Mucosa of stomach (tissue), 1 donor: ENCODE data around the gene TCOF1.

Source experiments
- H3K27me3 ChIP-seq: one replicate; pipeline ENCODE4 v1.7.0; 2013; ENCODE audit warnings: mild to moderate bottlenecking, low read length; ENCODE audit not compliant: control insufficient read depth, insufficient read depth
- H3K36me3 ChIP-seq: one replicate; pipeline ENCODE4 v1.7.0; 2013; ENCODE audit warnings: low read length; ENCODE audit not compliant: control insufficient read depth, insufficient read depth
- H3K4me1 ChIP-seq: one replicate; pipeline ENCODE4 v1.7.0; 2013; ENCODE audit warnings: mild to moderate bottlenecking, low read length; ENCODE audit not compliant: control insufficient read depth, insufficient read depth
- H3K4me3 ChIP-seq: one replicate; pipeline ENCODE4 v1.7.0; 2013; ENCODE audit warnings: low read length
- H3K9ac ChIP-seq: one replicate; pipeline ENCODE4 v1.7.0; 2013; ENCODE audit warnings: mild to moderate bottlenecking, low read length, moderate library complexity
- H3K9me3 ChIP-seq: one replicate; pipeline ENCODE4 v1.7.0; 2013; ENCODE audit warnings: mild to moderate bottlenecking, low read length, moderate library complexity; ENCODE audit not compliant: control insufficient read depth
- donor health status: Pancreatic carcinoma.

TCOF1 gene

DNA sequence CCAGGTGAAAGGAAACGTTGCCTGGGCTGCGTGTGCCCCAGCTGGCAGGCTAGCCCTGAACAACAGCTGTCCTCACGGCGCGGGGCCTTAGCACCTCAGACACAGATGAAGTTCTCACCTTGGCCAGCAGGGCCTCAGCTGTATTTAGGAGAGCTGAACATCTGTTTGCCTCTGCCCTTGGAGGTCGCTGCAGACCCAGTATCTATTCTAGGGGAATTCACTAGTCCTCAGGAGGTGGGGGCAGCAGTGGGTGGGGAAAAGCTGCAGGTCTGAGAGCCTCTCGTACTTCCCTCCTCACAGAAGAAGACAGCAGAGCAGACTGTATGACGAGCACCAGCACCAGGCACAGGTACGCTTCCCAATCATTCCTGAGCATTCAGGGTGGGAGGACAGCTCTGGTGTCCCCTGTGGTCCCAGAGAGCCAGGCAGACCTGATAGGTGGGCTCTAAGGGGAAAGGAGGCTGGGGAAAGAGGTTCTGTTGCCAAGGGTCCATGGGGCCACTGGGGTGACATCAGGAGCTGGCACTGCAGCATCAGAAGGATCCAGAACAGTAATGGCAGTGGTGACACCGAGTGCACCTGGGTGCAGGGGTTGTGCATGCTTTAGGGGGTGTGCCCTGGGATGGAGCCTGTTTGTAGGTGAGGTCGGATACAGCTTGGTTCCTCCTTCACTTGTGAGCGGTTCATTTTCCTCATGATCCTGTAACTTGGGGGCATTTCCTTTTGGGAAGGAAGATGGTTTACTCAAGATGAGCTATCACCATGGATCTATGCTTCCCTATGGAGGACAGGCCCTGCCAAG is 41.4 kb downstream of the TCOF1 start:
- no peak overlapping the region for H3K9ac ChIP-seq
- no peaks in the 10 kb centered on the region for H3K4me1 ChIP-seq
- H3K27me3 ChIP-seq, result no peaks in the 10 kb centered on the region
- no peak overlapping the region for H3K4me3 ChIP-seq
- no peaks in the 10 kb centered on the region for H3K9me3 ChIP-seq
- H3K36me3 ChIP-seq, result peaks cover 11% of the 10 kb centered on the region

DNA sequence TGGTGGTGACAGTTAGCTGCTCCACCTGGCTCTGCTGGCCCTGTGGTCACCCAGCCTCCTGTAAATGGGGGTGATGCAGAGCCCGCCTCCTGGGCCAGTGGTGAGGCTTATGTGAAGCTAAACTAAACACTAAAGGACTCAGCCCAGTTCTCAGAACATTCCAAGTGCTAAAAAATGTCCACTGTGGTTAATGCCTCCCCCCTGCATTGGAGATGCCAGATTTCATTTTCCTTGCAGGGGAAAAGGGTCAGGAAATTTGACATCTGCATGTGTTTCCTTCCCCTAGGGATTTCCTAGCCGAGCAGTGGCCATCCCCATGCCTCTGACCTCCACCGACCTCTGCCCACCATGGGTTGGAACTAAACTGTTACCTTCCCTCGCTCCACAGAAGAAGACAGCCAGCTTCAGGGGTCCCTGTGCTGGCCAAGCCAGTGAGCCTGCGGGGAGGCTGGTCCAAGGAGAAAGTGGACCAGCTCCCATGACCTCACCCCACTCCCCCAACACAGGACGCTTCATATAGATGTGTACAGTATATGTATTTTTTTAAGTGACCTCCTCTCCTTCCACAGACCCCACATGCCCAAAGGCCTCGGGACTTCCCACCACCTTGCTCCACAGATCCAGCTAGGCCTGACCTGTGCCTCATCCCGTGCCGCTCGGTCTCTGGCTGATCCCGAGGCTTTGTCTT is 42.2 kb downstream of the TCOF1 start:
- no peak overlapping the region for H3K4me3 ChIP-seq
- H3K9ac ChIP-seq, result no peak overlapping the region
- no peaks in the 10 kb centered on the region for H3K27me3 ChIP-seq
- H3K9me3 ChIP-seq, result no peaks in the 10 kb centered on the region
- H3K36me3 ChIP-seq, result peaks cover 15% of the 10 kb centered on the region
- no peaks in the 10 kb centered on the region for H3K4me1 ChIP-seq

DNA sequence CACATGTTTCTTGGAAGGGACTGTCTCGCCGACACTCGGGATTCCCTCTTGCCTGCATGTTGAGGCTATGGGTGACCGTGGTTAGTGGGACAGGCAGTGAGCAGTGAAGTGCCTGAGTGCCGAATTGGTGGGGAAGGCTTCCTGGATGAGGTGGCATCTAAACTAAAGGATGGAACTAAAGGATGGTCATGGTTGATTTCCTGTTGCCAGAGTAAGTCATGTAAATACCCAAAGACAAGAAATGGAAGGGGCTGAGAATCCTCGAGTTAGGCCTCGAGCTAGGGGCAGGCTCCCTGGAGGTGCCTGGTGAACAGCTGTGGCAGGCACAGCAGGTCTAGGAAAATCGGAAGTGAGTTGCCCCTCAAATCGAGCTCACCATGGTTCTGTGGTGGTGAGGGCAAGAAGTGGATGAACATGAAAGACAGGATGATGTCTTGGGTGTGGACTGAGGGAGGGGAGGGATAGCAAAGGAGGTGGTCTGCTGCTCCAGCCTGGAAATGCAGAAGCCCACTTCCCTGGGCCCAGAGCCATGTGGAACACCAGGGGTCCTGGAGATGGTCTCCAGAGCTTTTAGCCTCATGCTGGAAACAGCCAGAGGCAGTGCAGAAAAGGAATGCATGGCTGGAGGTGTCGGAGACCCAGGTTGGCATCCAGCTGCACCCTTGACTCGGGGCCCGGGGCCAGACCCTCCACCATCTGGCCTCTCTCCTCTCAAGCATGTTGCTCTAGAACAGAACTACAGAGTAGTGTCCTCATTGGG is 43.0 kb downstream of the TCOF1 start:
- H3K27me3 ChIP-seq, result no peaks in the 10 kb centered on the region
- no peak overlapping the region for H3K9ac ChIP-seq
- H3K9me3 ChIP-seq, result no peaks in the 10 kb centered on the region
- peaks cover 15% of the 10 kb centered on the region for H3K36me3 ChIP-seq
- H3K4me3 ChIP-seq, result no peak overlapping the region
- no peaks in the 10 kb centered on the region for H3K4me1 ChIP-seq

DNA sequence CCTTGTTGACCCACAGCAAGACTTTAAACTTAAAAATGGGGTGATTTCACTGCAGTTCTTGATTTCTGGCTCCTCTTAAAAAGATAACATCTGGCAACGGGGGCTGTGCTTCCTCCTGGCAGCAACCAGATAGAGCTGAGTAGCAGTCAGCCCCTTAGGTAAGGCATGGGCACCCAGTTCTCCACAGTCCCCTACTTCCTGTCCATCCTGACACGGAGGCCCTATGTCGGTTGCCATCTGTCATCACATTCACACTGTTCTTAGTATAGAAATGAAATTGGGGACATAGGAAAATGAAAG is 43.5 kb downstream of the TCOF1 start:
- Histone ChIP-seq H3K9ac (no peak overlapping the region), H3K4me3 (no peak overlapping the region), H3K36me3 (peaks cover 17% of the 10 kb centered on the region), H3K9me3 (no peaks in the 10 kb centered on the region), H3K4me1 (no peaks in the 10 kb centered on the region), H3K27me3 (no peaks in the 10 kb centered on the region)

DNA sequence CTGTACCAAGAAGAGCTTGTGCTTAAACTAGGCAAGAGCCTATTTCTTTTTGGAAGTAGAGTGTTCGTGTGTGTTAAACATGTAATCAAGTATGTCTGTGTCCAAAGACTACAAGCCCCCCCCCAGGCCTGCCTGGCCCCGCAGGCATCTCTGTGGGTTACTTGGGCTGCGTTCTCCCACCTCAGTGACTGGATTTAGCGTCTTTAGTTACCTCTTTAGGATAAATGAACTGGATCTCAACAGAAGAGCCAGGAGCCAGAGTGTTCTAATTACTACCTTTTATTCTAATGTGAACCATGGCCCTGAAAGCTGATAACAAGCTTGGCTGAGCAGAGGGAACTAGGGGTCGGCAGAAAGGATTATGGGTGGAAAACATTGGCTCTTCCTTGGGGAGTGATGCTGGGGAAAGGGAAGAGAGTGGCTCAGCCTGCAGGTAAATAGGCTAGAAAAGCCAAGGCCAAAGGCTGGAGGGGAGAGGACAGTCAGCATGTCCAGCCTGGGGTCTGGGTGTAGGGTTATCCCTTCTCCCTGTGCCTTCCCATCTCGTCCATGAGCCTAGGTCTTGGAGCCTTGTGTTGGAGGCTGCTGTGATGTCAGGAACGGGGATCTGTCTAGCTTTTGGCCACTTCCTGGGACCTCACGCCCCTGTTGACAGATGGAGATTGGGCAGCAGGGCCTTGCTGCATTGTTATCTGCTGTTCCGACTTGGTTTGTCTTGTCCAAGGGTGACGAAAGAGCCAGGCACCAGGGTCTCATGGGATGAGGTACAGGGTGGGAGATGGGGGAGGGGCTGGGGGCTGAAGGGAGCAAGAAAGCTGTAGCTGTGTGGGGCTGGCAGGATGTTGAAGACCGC is 44.1 kb downstream of the TCOF1 start:
- Histone ChIP-seq H3K9ac (no peak overlapping the region), H3K36me3 (peaks cover 20% of the 10 kb centered on the region), H3K4me3 (no peak overlapping the region), H3K9me3 (no peaks in the 10 kb centered on the region), H3K4me1 (no peaks in the 10 kb centered on the region), H3K27me3 (no peaks in the 10 kb centered on the region)

DNA sequence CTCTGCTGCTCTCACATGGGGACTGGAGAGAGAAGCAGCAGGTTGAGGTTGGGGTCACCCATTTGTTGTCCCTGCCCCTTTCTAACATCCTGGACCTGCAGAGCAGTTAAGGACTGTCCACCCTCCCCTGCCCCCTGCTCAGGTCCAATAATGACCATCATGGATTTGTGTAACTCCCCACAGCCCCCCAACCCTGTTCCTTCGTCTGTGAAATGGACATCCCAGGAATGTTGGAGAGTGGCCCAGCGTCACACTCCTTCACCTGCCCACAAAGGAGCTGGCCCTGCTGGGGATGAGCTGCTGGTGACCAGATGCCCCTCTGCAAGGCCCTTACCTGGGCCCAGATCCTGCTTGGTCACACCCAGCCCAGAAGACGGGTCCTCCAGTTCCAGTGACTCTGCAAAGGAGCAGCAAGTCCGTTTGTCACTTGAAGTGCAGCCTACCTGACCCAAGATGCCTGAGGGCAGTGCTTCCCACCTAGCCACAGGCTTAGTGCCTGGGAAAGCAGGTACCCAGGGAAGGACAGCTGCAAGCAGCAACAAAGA is 44.8 kb downstream of the TCOF1 start:
- H3K27me3 ChIP-seq, result no peaks in the 10 kb centered on the region
- no peak overlapping the region for H3K4me3 ChIP-seq
- no peaks in the 10 kb centered on the region for H3K4me1 ChIP-seq
- no peaks in the 10 kb centered on the region for H3K9me3 ChIP-seq
- peaks cover 20% of the 10 kb centered on the region for H3K36me3 ChIP-seq
- H3K9ac ChIP-seq, result no peak overlapping the region

DNA sequence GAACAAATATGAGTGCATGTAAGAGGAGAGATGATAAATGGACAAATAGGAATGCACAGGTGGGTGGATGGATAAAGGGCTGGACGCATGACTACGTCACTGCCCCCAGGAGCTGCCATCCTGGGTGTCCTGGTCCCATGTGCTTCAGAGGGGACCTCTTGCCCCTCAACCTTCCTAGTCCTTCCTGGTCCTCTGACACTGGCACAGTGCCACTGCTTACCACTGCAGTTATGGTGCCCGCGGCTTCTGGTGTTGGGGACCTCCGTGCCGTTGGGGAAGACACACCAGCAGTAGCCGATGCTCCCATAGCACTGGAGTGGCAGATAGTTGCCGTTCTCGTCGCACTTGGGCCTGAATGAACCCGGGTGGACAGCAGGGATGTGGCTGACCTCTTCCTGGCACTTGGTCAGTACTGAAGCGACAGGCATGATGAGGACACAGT is 45.4 kb downstream of the TCOF1 start:
- Histone ChIP-seq H3K4me1 (peaks cover under 1% of the 10 kb centered on the region), H3K9me3 (no peaks in the 10 kb centered on the region), H3K9ac (no peak overlapping the region), H3K27me3 (no peaks in the 10 kb centered on the region), H3K4me3 (no peak overlapping the region), H3K36me3 (peaks cover 20% of the 10 kb centered on the region)

DNA sequence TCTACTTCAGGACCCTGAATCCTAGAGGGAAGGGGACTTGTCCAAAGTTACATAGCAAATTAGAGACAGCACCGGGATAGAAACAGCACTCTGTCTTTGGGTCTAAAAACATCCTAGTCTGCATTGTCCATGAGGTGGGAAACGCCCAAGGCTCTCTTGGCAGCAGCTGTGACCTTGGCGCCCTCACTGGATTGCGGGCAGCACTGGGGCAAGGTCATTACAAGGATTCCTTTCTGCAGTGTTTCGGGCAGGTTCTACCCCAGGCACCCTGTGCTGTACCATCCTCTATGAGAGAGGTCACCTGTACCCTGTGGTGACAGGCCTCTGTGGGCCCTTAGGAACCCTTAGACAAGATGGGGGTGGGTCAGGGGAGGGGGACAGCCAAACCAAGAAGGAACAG is 46.6 kb downstream of the TCOF1 start:
- H3K27me3 ChIP-seq, result no peaks in the 10 kb centered on the region
- no peak overlapping the region for H3K9ac ChIP-seq
- H3K9me3 ChIP-seq, result no peaks in the 10 kb centered on the region
- no peak overlapping the region for H3K4me3 ChIP-seq
- H3K36me3 ChIP-seq, result peaks cover 14% of the 10 kb centered on the region
- H3K4me1 ChIP-seq, result peaks cover 3% of the 10 kb centered on the region

DNA sequence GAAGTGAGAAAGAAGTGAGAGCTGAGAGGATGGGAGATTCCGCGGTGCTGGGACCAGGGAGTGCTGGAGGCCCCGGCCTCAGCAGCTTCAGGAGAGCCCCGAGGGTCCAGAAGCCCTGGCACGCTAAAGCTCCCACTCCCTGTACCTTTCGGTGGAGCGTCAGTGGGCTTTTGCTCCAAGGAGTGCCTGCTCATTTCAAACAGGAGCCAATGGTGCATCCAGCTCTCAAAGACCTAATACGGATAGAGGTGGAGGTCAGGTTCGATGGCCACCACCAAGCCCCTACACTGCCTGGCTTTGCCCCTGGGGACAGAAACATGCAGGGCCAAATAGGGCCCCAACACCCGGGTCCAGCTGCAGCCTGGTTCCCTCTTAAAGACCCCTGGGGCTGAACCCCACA is 47.0 kb downstream of the TCOF1 start:
- no peak overlapping the region for H3K9ac ChIP-seq

DNA sequence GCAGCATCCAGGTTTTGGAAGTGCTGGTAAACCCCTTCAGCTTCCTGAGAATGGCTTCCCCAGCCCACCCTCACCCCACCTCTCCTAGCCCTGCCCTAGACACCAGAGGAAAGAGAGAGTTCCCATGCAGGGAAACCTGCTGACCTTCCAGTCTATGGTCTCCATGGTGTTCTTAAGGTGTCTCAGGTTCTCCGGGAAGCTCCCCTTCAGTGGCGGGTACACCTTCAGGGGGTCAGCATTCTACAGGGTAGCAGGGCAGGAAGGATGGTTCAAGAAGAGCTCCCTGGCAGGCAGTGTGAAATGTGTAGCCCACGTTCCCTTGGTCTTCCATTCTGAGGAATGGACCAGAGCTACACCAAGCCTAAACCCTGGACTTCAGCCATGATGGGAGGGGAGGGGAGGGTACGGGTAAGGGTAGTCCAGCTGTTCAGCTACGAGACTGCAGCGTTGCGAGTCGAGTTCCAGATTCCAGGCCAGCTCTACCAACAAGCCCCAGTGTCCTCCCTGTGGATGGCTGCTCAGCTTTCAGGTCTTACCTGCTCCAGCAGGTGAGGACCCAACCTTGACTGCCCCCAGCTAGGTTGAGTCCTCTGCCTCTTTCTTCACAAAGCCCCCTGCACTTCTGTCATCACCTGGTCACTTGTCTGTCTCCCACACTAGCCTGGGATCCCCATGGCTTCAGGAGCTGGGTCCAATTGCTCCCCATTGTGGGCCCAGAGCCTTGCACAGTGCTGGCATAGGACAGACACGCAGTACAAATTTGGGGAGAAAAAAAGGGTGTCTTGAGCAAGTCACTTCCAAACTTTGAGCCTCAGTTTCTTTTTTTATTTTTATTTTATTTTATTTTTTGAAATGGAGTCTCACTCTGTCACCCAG is 47.7 kb downstream of the TCOF1 start:
- H3K9ac ChIP-seq, result no peak overlapping the region
- H3K27me3 ChIP-seq, result no peaks in the 10 kb centered on the region
- no peaks in the 10 kb centered on the region for H3K9me3 ChIP-seq
- H3K36me3 ChIP-seq, result peaks cover 9% of the 10 kb centered on the region
- H3K4me3 ChIP-seq, result no peak overlapping the region
- peaks cover 6% of the 10 kb centered on the region for H3K4me1 ChIP-seq

More for the DNA sequence above, 47.0 kb downstream of the TCOF1 start:
- Histone ChIP-seq H3K4me1 (peaks cover 3% of the 10 kb centered on the region), H3K27me3 (no peaks in the 10 kb centered on the region), H3K9me3 (no peaks in the 10 kb centered on the region), H3K4me3 (no peak overlapping the region), H3K36me3 (peaks cover 10% of the 10 kb centered on the region)
